HepG2 (cell line): ENCODE measurements around the gene GDPD4. TPM values are rescaled to one million over a fixed set of nuclear protein-coding genes. Genes with fewer than 3 reads are reported as not detected.

Experiments
- ARID4A ChIP-seq: sonication (generic); formaldehyde crosslinking; IDR thresholded peaks from 2 replicates; pipeline ENCODE4 v1.5.0; 2020; ENCODE audit warnings: mild to moderate bottlenecking, missing genetic modification reagents, borderline replicate concordance
- KLF16 ChIP-seq, 2 experiments: sonication (generic) in 1 of 2; formaldehyde crosslinking in 1 of 2; IDR thresholded peaks; 2 replicates each; pipeline versions ENCODE4 v1.6.1 to v1.8.0; 2016 to 2023; ENCODE audit warnings: missing genetic modification reagents in 2 of 2, missing compliant biosample characterization in 1 of 2
- MAZ ChIP-seq, 2 experiments: sonication (generic) in 1 of 2; formaldehyde crosslinking in 1 of 2; IDR thresholded peaks; 2 replicates each; pipeline versions ENCODE4 v1.5.0 to v1.6.1; 2012 to 2020; ENCODE audit warnings: low read depth in 2 of 2, mild to moderate bottlenecking in 2 of 2, borderline replicate concordance in 1 of 2, improper control_type of control experiment in 1 of 2, low read length in 1 of 2, missing genetic modification reagents in 1 of 2, moderate library complexity in 1 of 2
- MEF2D ChIP-seq: sonication (generic); formaldehyde crosslinking; IDR thresholded peaks from 2 replicates; pipeline ENCODE4 v1.5.1; 2020; ENCODE audit warnings: mild to moderate bottlenecking, missing genetic modification reagents
- MTA1 ChIP-seq: sonication (generic); formaldehyde crosslinking; IDR thresholded peaks from 2 replicates; pipeline ENCODE4 v1.4.0; 2020; ENCODE audit warnings: missing genetic modification reagents, mild to moderate bottlenecking, borderline replicate concordance
- MXD3 ChIP-seq: IDR thresholded peaks from 2 replicates; pipeline ENCODE4 v1.6.1; 2016; ENCODE audit warnings: mild to moderate bottlenecking, missing biosample characterization, missing genetic modification reagents
- SALL1 ChIP-seq: sonication (generic); formaldehyde crosslinking; IDR thresholded peaks from 2 replicates; pipeline ENCODE4 v1.8.0; 2022; ENCODE audit warnings: mild to moderate bottlenecking, missing genetic modification reagents
- TBP ChIP-seq: sonication (generic); formaldehyde crosslinking; IDR thresholded peaks from 2 replicates; pipeline ENCODE4 v1.5.0; 2020; ENCODE audit warnings: missing genetic modification reagents
- TFDP1 ChIP-seq: IDR thresholded peaks from 2 replicates; pipeline ENCODE4 v1.6.1; 2016; ENCODE audit warnings: missing compliant biosample characterization, missing genetic modification reagents, borderline replicate concordance
- ZBTB10 ChIP-seq: sonication (generic); formaldehyde crosslinking; IDR thresholded peaks from 2 replicates; pipeline ENCODE4 v1.4.0; 2020; ENCODE audit warnings: missing genetic modification reagents, borderline replicate concordance
- ZFX ChIP-seq: sonication (generic); formaldehyde crosslinking; IDR thresholded peaks from 2 replicates; pipeline ENCODE4 v1.4.0; 2020; ENCODE audit warnings: mild to moderate bottlenecking, low read depth, missing genetic modification reagents, moderate library complexity
- ZNF563 ChIP-seq: sonication (generic); formaldehyde crosslinking; IDR thresholded peaks from 2 replicates; pipeline ENCODE4 v1.8.0; 2022; ENCODE audit warnings: mild to moderate bottlenecking, moderate library complexity, missing genetic modification reagents
- ZNF691 ChIP-seq: sonication (generic); formaldehyde crosslinking; IDR thresholded peaks from 2 replicates; pipeline ENCODE4 v1.4.0; 2020; ENCODE audit warnings: missing genetic modification reagents, low read depth, mild to moderate bottlenecking, borderline replicate concordance
- ZNF746 ChIP-seq: sonication (generic); formaldehyde crosslinking; IDR thresholded peaks from 2 replicates; pipeline ENCODE4 v1.8.0; 2022; ENCODE audit warnings: mild to moderate bottlenecking, missing genetic modification reagents
- polyA plus RNA-seq, 8 experiments: library from polyadenylated mRNA; depleted of rRNA in 3 of 8; stranded (reverse) in 7 of 8; unstranded in 1 of 8; fragments of >200 nt; fragmentation: Illumina TruSeq in 4 of 8; extraction: Trizol in 4 of 8; gene quantifications; 2 replicates each; pipeline versions ENCODE4 v1.2.1 to v1.2.3, GENCODE V29; 2011 to 2016; ENCODE audit warnings: low read depth in 4 of 8, missing spikeins in 1 of 8, mixed read lengths in 1 of 8; ENCODE audit not compliant: insufficient read depth in 1 of 8
- total RNA-seq, 5 experiments: library from RNA; depleted of rRNA; stranded (reverse); fragments of >200 nt; fragmentation: Illumina TruSeq; extraction: Trizol; gene quantifications; 2 replicates each; pipeline ENCODE4 v1.2.3, GENCODE V29; 2016; ENCODE audit warnings: low read depth in 1 of 5
- TF ChIP-seq, protein P1 (sequence below): sonication (generic); formaldehyde crosslinking; IDR thresholded peaks from 2 replicates; pipeline ENCODE4 v1.8.1; 2023; ENCODE audit warnings: missing genetic modification reagents, mild to moderate bottlenecking, borderline replicate concordance
- TF ChIP-seq, protein P2 (sequence below): sonication (generic); formaldehyde crosslinking; IDR thresholded peaks from 2 replicates; pipeline ENCODE4 v1.5.1; 2020; ENCODE audit warnings: mild to moderate bottlenecking, missing genetic modification reagents, moderate library complexity

The GDPD4 gene
- total and polyA plus RNA-seq, 2 of the 13 experiments (the other 11 are each of a cell fraction or from before 2014, with no cell fraction given), result not detected

DNA sequence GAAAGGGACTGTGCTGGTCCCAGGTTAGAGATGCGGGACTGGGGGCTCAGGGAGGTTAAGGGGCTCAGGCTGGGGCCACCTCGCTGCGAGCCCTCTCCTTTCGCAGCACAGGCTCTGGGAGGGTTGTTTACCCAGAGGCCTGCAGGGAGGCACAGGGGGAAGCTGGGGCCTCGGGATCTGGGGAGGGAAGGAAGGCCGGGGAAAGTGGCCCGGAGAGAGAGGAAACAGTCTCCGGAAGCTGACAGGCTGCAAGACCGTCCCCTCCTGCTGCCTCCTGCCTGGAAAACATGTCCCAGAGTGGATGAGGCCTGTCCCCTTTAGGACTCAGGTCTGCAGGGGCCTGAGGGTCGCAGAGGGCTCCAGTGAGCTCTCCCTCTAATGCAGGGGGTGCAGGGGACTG, 128.0 kb downstream of the GDPD4 start (continued):
- TF ChIP-seq ZNF691 (CRISPR knock-in tag), result 0 out of 2 replicates have a peak, but pooled peaks have one; percentile 39
- peak; percentile 35; the same call in 1 of the 2 replicates for TF ChIP-seq ZBTB10 (CRISPR knock-in tag)
- 0 out of 4 replicates have a peak, but pooled peaks of 1 of the 2 experiments have one; percentile 22 for TF ChIP-seq KLF16 (CRISPR knock-in tag; IDR thresholded peaks at IDR 0.05)
- TF ChIP-seq, protein P1, sequence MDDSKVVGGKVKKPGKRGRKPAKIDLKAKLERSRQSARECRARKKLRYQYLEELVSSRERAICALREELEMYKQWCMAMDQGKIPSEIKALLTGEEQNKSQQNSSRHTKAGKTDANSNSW (CRISPR knock-in tag), result no peak
- TF ChIP-seq MTA1 (CRISPR knock-in tag), result peak; percentile 69; the same call in 1 of the 2 replicates
- TF ChIP-seq MAZ (IDR thresholded peaks at IDR 0.05; ENCODE audit: borderline replicate concordance, low read depth, low read length), result no peak
- 0 out of 2 replicates have a peak, but pooled peaks have one; percentile 24 for TF ChIP-seq MAZ (CRISPR knock-in tag; IDR thresholded peaks at IDR 0.05; ENCODE audit: low read depth)
- TF ChIP-seq ZNF746 (CRISPR knock-in tag), result 0 out of 2 replicates have a peak, but pooled peaks have one; percentile 52
- peak; percentile 74 for TF ChIP-seq ZFX
- peak; percentile 46; the same call in 1 of the 2 replicates for TF ChIP-seq SALL1 (CRISPR knock-in tag)
- TF ChIP-seq ZNF563 (CRISPR knock-in tag), result 0 out of 2 replicates have a peak, but pooled peaks have one; percentile 34
- TF ChIP-seq MEF2D, result peak; percentile 40; the same call in 1 of the 2 replicates
- TF ChIP-seq TBP (CRISPR knock-in tag), result no peak
- peak; percentile 23; the same call in 1 of the 2 replicates for TF ChIP-seq ARID4A
- TF ChIP-seq MXD3 (CRISPR knock-in tag), result peak; percentile 42; the same call in 1 of the 2 replicates
- TF ChIP-seq, protein P2, sequence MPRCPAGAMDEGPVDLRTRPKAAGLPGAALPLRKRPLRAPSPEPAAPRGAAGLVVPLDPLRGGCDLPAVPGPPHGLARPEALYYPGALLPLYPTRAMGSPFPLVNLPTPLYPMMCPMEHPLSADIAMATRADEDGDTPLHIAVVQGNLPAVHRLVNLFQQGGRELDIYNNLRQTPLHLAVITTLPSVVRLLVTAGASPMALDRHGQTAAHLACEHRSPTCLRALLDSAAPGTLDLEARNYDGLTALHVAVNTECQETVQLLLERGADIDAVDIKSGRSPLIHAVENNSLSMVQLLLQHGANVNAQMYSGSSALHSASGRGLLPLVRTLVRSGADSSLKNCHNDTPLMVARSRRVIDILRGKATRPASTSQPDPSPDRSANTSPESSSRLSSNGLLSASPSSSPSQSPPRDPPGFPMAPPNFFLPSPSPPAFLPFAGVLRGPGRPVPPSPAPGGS (CRISPR knock-in tag), result peak; percentile 44; the same call in 1 of the 2 replicates
- TF ChIP-seq TFDP1, result peak; percentile 15; the same call in 1 of the 2 replicates
